K562 (cell line): ENCODE measurements around the gene C1QL2. TPM values are rescaled to one million over a fixed set of nuclear protein-coding genes. Genes with fewer than 3 reads are reported as not detected.

Experiments used
- ATF7 ChIP-seq: fragments of 450-650 bp; IDR thresholded peaks from 2 replicates; pipeline ENCODE4 v1.7.1; 2014; ENCODE audit warnings: mild to moderate bottlenecking, moderate library complexity
- BRF1 ChIP-seq: IDR thresholded peaks from 3 replicates; pipeline ENCODE4 v1.6.1; 2011; ENCODE audit warnings: borderline replicate concordance, mild to moderate bottlenecking; ENCODE audit not compliant: insufficient read length; ENCODE audit errors: extremely low read depth
- CCNT2 ChIP-seq: IDR thresholded peaks from 2 replicates; pipeline ENCODE4 v1.6.1; 2011; ENCODE audit warnings: borderline replicate concordance, low read depth, mild to moderate bottlenecking, moderate library complexity, mixed read lengths, low read length; ENCODE audit not compliant: insufficient read length; ENCODE audit errors: extremely low read depth
- CREM ChIP-seq: IDR thresholded peaks from 2 replicates; pipeline ENCODE4 v1.6.1; 2014; ENCODE audit warnings: antibody characterized with exemption, low read depth
- IFI16 ChIP-seq: fragments of 250-450 bp; sonication (Bioruptor Pico); IDR thresholded peaks from 2 replicates; pipeline ENCODE4 v2.1.2; 2022; ENCODE audit warnings: mild to moderate bottlenecking, inconsistent platforms
- KLF1 ChIP-seq: fragments of 450-650 bp; IDR thresholded peaks from 2 replicates; pipeline ENCODE4 v1.6.1; 2016; ENCODE audit warnings: missing genetic modification characterization, missing compliant biosample characterization
- POLR2A ChIP-seq: fragments of 450-650 bp; conservative IDR thresholded peaks from 2 replicates; pipeline ENCODE4 v1.6.1; 2016
- SMC3 ChIP-seq: conservative IDR thresholded peaks from 2 replicates; pipeline ENCODE4 v1.6.1; 2011; ENCODE audit warnings: low read depth, low read length, improper control_type of control experiment; ENCODE audit not compliant: insufficient read depth
- TRIM24 ChIP-seq, 2 experiments: fragments of 450-650 bp; IDR thresholded peaks; 2 replicates each; pipeline ENCODE4 v1.6.1; 2016
- ZC3H4 ChIP-seq: sonication (generic); formaldehyde crosslinking; IDR thresholded peaks from 2 replicates; pipeline ENCODE4 v1.9.0; 2021; ENCODE audit warnings: missing genetic modification reagents, borderline replicate concordance
- ZFPM2 ChIP-seq: fragments of 250-450 bp; sonication (Bioruptor Pico); IDR thresholded peaks from 2 replicates; pipeline ENCODE4 v1.5.1; 2022; ENCODE audit warnings: mild to moderate bottlenecking
- ZNF24 ChIP-seq: fragments of 450-650 bp; IDR thresholded peaks from 2 replicates; pipeline ENCODE4 v1.6.1; 2016
- ZNF263 ChIP-seq: sonication (generic); formaldehyde crosslinking; IDR thresholded peaks from 2 replicates; pipeline ENCODE4 v1.8.0; 2022; ENCODE audit warnings: mild to moderate bottlenecking, missing genetic modification reagents, borderline replicate concordance
- ZNF778 ChIP-seq: fragments of 450-650 bp; formaldehyde crosslinking; IDR thresholded peaks from 2 replicates; pipeline ENCODE4 v1.4.0; 2020; ENCODE audit warnings: mild to moderate bottlenecking, moderate library complexity
- polyA plus RNA-seq, 8 experiments: library from polyadenylated mRNA; depleted of rRNA in 4 of 8; stranded (reverse) in 5 of 8; unstranded in 3 of 8; fragments of >200 nt; fragmentation: Nextera tagmentation in 2 of 8; fragmentation: Illumina TruSeq in 1 of 8; extraction: Ambion mirVana in 2 of 8; extraction: Trizol in 1 of 8; gene quantifications; 2 replicates each; pipeline versions ENCODE4 v1.2.1 to v1.2.3, GENCODE V29; 2011 to 2014; ENCODE audit warnings: inconsistent platforms in 1 of 8, missing spikeins in 1 of 8
- total RNA-seq, 7 experiments: library from RNA; depleted of rRNA in 6 of 7; stranded (reverse); fragments of >200 nt in 6 of 7; fragmentation: Illumina TruSeq in 2 of 7; extraction: Trizol in 2 of 7; gene quantifications; 2 replicates each; pipeline versions ENCODE4 v1.2.1 to v1.2.3, GENCODE V29; 2011 to 2021; ENCODE audit warnings: low replicate concordance in 1 of 7
- TF ChIP-seq, protein P1 (sequence below), 2 experiments: fragments of 450-650 bp in 1 of 2; sonication (generic) in 1 of 2; formaldehyde crosslinking in 1 of 2; IDR thresholded peaks; 2 replicates each; pipeline versions ENCODE4 v1.7.1 to v1.9.0; 2016 to 2022; ENCODE audit warnings: inconsistent platforms in 1 of 2, mild to moderate bottlenecking in 1 of 2, missing genetic modification reagents in 1 of 2
- TF ChIP-seq, protein P2 (sequence below): fragments of 450-650 bp; conservative IDR thresholded peaks from 2 replicates; pipeline ENCODE4 v1.6.1; 2016; ENCODE audit warnings: missing genetic modification characterization, low read depth, mild to moderate bottlenecking, control low read depth, missing compliant biosample characterization
- TF ChIP-seq, protein P3 (sequence below): IDR thresholded peaks from 2 replicates; pipeline ENCODE4 v1.6.1; 2011; ENCODE audit not compliant: insufficient read length; ENCODE audit errors: extremely low read depth
- TF ChIP-seq, protein P4 (sequence below): sonication (generic); formaldehyde crosslinking; IDR thresholded peaks from 2 replicates; pipeline ENCODE4 v1.8.1; 2023; ENCODE audit warnings: mild to moderate bottlenecking, missing genetic modification reagents

C1QL2 gene
- total and polyA plus RNA-seq, 9 of the 15 experiments (the other 6 are each of a cell fraction or from before 2014, with no cell fraction given), result not detected

DNA sequence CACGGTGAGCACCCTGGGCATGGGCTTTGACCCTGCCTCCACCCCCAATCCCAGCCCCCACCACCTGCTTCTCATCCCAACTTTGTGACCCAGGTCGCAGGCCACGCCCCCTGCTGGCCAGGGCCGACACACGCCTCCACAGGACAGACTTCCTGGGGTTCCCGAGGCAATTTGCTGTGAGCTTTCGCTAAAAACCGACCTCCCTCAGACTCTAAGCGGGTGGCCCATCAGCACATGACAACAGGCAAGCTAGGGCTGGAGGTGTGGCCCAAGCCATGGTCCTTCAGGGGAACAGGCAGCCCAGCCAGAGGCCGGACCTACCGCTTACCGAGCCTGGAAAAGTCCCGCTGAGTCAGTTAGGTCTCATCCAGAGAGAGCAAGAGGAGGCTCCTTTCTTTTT, 31.9 kb downstream of the C1QL2 start (continued):
- TF ChIP-seq, protein P1, sequence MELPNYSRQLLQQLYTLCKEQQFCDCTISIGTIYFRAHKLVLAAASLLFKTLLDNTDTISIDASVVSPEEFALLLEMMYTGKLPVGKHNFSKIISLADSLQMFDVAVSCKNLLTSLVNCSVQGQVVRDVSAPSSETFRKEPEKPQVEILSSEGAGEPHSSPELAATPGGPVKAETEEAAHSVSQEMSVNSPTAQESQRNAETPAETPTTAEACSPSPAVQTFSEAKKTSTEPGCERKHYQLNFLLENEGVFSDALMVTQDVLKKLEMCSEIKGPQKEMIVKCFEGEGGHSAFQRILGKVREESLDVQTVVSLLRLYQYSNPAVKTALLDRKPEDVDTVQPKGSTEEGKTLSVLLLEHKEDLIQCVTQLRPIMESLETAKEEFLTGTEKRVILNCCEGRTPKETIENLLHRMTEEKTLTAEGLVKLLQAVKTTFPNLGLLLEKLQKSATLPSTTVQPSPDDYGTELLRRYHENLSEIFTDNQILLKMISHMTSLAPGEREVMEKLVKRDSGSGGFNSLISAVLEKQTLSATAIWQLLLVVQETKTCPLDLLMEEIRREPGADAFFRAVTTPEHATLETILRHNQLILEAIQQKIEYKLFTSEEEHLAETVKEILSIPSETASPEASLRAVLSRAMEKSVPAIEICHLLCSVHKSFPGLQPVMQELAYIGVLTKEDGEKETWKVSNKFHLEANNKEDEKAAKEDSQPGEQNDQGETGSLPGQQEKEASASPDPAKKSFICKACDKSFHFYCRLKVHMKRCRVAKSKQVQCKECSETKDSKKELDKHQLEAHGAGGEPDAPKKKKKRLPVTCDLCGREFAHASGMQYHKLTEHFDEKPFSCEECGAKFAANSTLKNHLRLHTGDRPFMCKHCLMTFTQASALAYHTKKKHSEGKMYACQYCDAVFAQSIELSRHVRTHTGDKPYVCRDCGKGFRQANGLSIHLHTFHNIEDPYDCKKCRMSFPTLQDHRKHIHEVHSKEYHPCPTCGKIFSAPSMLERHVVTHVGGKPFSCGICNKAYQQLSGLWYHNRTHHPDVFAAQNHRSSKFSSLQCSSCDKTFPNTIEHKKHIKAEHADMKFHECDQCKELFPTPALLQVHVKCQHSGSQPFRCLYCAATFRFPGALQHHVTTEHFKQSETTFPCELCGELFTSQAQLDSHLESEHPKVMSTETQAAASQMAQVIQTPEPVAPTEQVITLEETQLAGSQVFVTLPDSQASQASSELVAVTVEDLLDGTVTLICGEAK (IDR thresholded peaks at IDR 0.05), result no peak
- TF ChIP-seq, protein P1 (CRISPR knock-in tag; IDR thresholded peaks at IDR 0.05), result no peak
- TF ChIP-seq POLR2A (no peak), IFI16 (no peak), BRF1 (no peak), KLF1 (tag) (no peak), CREM (peak; percentile 36; the same call in 1 of the 2 replicates), ATF7 (no peak), ZNF24 (no peak), ZFPM2 (CRISPR knock-in tag) (no peak), CCNT2 (no peak), ZNF263 (no peak), ZNF778 (no peak), ZC3H4 (CRISPR knock-in tag) (no peak), SMC3 (peak; percentile 48), TRIM24 (IDR thresholded peaks at IDR 0.05) (no peak)
- TF ChIP-seq, protein P2, sequence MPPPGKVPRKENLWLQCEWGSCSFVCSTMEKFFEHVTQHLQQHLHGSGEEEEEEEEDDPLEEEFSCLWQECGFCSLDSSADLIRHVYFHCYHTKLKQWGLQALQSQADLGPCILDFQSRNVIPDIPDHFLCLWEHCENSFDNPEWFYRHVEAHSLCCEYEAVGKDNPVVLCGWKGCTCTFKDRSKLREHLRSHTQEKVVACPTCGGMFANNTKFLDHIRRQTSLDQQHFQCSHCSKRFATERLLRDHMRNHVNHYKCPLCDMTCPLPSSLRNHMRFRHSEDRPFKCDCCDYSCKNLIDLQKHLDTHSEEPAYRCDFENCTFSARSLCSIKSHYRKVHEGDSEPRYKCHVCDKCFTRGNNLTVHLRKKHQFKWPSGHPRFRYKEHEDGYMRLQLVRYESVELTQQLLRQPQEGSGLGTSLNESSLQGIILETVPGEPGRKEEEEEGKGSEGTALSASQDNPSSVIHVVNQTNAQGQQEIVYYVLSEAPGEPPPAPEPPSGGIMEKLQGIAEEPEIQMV, result no peak
- TF ChIP-seq, protein P3, sequence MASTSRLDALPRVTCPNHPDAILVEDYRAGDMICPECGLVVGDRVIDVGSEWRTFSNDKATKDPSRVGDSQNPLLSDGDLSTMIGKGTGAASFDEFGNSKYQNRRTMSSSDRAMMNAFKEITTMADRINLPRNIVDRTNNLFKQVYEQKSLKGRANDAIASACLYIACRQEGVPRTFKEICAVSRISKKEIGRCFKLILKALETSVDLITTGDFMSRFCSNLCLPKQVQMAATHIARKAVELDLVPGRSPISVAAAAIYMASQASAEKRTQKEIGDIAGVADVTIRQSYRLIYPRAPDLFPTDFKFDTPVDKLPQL, result no peak
- TF ChIP-seq, protein P4, sequence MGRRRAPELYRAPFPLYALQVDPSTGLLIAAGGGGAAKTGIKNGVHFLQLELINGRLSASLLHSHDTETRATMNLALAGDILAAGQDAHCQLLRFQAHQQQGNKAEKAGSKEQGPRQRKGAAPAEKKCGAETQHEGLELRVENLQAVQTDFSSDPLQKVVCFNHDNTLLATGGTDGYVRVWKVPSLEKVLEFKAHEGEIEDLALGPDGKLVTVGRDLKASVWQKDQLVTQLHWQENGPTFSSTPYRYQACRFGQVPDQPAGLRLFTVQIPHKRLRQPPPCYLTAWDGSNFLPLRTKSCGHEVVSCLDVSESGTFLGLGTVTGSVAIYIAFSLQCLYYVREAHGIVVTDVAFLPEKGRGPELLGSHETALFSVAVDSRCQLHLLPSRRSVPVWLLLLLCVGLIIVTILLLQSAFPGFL (CRISPR knock-in tag), result no peak
